Gastroesophageal sphincter (tissue), 3 donors: Measurements from ENCODE around the gene UBE2C.

Experiments used
- POLR2A ChIP-seq, 2 donors: fragments of 450-650 bp; IDR thresholded peaks; one replicate each; pipeline ENCODE4 v1.6.1; 2017; ENCODE audit warnings: antibody characterized with exemption in 2 of 2, mild to moderate bottlenecking in 2 of 2, moderate library complexity in 1 of 2
- POLR2AphosphoS5 ChIP-seq: sonication (generic); formaldehyde crosslinking; IDR thresholded peaks from one replicate; pipeline ENCODE4 v1.6.1; 2017; ENCODE audit warnings: antibody characterized with exemption
- TF ChIP-seq, protein P1 (sequence below), 4 experiments: fragments of 200-600 bp in 2 of 4; fragments of 450-650 bp in 2 of 4; sonication (generic) in 1 of 4; IDR thresholded peaks; one replicate each; pipeline ENCODE4 v1.5.1; 2017 to 2019; ENCODE audit warnings: antibody characterized with exemption in 4 of 4, mild to moderate bottlenecking in 2 of 4, moderate library complexity in 2 of 4

GRCh38 chr20:45860560-45861220 lies 48.2 kb downstream of the UBE2C start:
- TF ChIP-seq, protein P1, sequence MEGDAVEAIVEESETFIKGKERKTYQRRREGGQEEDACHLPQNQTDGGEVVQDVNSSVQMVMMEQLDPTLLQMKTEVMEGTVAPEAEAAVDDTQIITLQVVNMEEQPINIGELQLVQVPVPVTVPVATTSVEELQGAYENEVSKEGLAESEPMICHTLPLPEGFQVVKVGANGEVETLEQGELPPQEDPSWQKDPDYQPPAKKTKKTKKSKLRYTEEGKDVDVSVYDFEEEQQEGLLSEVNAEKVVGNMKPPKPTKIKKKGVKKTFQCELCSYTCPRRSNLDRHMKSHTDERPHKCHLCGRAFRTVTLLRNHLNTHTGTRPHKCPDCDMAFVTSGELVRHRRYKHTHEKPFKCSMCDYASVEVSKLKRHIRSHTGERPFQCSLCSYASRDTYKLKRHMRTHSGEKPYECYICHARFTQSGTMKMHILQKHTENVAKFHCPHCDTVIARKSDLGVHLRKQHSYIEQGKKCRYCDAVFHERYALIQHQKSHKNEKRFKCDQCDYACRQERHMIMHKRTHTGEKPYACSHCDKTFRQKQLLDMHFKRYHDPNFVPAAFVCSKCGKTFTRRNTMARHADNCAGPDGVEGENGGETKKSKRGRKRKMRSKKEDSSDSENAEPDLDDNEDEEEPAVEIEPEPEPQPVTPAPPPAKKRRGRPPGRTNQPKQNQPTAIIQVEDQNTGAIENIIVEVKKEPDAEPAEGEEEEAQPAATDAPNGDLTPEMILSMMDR (IDR thresholded peaks at IDR 0.05), result no peak
- no peak for TF ChIP-seq POLR2A (IDR thresholded peaks at IDR 0.05)
- TF ChIP-seq POLR2AphosphoS5, result no peak
